OCI-LY1 (cell line): ENCODE measurements around the gene ATP8A2.

Source experiments
- H2AFZ ChIP-seq: fragments of 200-600 bp; sonication (generic), shearing (Covaris generic); 2 replicates; pipeline ENCODE4 v1.6.0; 2014; ENCODE audit warnings: antibody characterized with exemption, mild to moderate bottlenecking, low read length
- H3F3A ChIP-seq: fragments of 200-600 bp; sonication (generic), shearing (Covaris generic); 2 replicates; pipeline ENCODE4 v1.6.0; 2014; ENCODE audit warnings: mild to moderate bottlenecking, antibody characterized with exemption, low read length, moderate library complexity; ENCODE audit not compliant: insufficient read depth
- H3K27ac ChIP-seq: fragments of 200-600 bp; sonication (generic); 2 replicates; pipeline ENCODE4 v1.5.1; 2014; ENCODE audit warnings: low read length, mixed run types, mild to moderate bottlenecking, low read depth; ENCODE audit not compliant: poor library complexity, severe bottlenecking
- H3K27me3 ChIP-seq: fragments of 200-600 bp; sonication (generic); 2 replicates; pipeline ENCODE4 v1.6.0; 2014; ENCODE audit warnings: antibody characterized with exemption, mild to moderate bottlenecking, low read length, moderate library complexity; ENCODE audit not compliant: insufficient read depth
- H3K36me3 ChIP-seq: fragments of 200-600 bp; sonication (generic); 2 replicates; pipeline ENCODE4 v1.6.1; 2014; ENCODE audit warnings: mild to moderate bottlenecking, antibody characterized with exemption, low read length, moderate library complexity, mixed read lengths; ENCODE audit not compliant: insufficient read depth
- H3K4me1 ChIP-seq: fragments of 200-600 bp; sonication (generic); 2 replicates; pipeline ENCODE4 v1.5.1; 2014; ENCODE audit warnings: mild to moderate bottlenecking, low read length, moderate library complexity; ENCODE audit not compliant: insufficient read depth, severe bottlenecking
- H3K4me2 ChIP-seq: fragments of 200-600 bp; sonication (generic), shearing (Covaris generic); 2 replicates; pipeline ENCODE4 v1.6.1; 2014; ENCODE audit warnings: low read length
- H3K4me3 ChIP-seq: fragments of 200-600 bp; sonication (generic); 2 replicates; pipeline ENCODE4 v1.5.1; 2014; ENCODE audit warnings: low read length, low read depth, mild to moderate bottlenecking, mixed read lengths; ENCODE audit not compliant: poor library complexity, severe bottlenecking
- H3K79me2 ChIP-seq: fragments of 200-600 bp; shearing (Covaris generic); 2 replicates; pipeline ENCODE4 v1.6.1; 2016; ENCODE audit warnings: mixed run types, low read length, mixed read lengths; ENCODE audit not compliant: insufficient read depth
- H3K9ac ChIP-seq: fragments of 200-600 bp; sonication (generic), shearing (Covaris generic); 2 replicates; pipeline ENCODE4 v1.6.1; 2014; ENCODE audit warnings: mild to moderate bottlenecking, low read length, mixed read lengths
- H3K9me2 ChIP-seq: fragments of 200-600 bp; sonication (generic), shearing (Covaris generic); 2 replicates; pipeline ENCODE4 v1.6.1; 2014; ENCODE audit warnings: low read depth, mild to moderate bottlenecking, low read length, mixed read lengths
- H3K9me3 ChIP-seq: fragments of 200-600 bp; shearing (Covaris generic); 2 replicates; pipeline ENCODE4 v1.6.1; 2014; ENCODE audit warnings: low read length, mixed read lengths
- H4K20me1 ChIP-seq: fragments of 200-600 bp; sonication (generic), shearing (Covaris generic); 2 replicates; pipeline ENCODE4 v1.6.0; 2016; ENCODE audit warnings: mild to moderate bottlenecking, low read length; ENCODE audit not compliant: insufficient read depth
- EZH2 ChIP-seq: fragments of 200-600 bp; sonication (generic), shearing (Covaris generic); IDR thresholded peaks from 2 replicates; pipeline ENCODE4 v1.8.0; 2017; ENCODE audit warnings: borderline replicate concordance, mixed run types, mild to moderate bottlenecking, antibody characterized with exemption, low read length, moderate library complexity, mixed read lengths
- TF ChIP-seq, protein P1 (sequence below): fragments of 200-600 bp; sonication (generic), shearing (Covaris generic); IDR thresholded peaks from 2 replicates; pipeline ENCODE4 v1.5.1; 2017; ENCODE audit warnings: mild to moderate bottlenecking, antibody characterized with exemption, low read length, moderate library complexity, mixed read lengths

ATP8A2 gene

DNA sequence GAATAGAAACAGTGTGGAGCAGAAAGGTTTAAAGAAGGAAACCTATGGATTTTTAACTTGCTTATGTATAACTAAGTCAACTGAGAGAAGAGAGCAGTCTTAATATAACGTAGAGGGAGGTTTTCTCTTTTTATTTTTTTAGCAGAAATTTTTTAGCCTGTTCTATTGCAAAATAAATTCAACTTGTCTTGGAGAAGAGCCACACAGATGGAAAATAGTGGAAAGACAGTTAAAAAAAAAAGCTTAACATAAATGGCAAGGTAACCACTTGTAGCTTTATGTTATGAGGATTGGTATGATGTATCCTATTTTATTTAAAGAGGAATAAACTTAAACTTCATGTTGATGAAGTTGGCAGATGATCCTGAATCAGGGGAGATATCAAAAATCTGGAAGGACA is 367.6 kb downstream of the ATP8A2 start:
- no peaks in the 10 kb centered on the region for H4K20me1 ChIP-seq
- H3K36me3 ChIP-seq: no peaks in the 10 kb centered on the region
- no peak for TF ChIP-seq EZH2
- TF ChIP-seq, protein P1, sequence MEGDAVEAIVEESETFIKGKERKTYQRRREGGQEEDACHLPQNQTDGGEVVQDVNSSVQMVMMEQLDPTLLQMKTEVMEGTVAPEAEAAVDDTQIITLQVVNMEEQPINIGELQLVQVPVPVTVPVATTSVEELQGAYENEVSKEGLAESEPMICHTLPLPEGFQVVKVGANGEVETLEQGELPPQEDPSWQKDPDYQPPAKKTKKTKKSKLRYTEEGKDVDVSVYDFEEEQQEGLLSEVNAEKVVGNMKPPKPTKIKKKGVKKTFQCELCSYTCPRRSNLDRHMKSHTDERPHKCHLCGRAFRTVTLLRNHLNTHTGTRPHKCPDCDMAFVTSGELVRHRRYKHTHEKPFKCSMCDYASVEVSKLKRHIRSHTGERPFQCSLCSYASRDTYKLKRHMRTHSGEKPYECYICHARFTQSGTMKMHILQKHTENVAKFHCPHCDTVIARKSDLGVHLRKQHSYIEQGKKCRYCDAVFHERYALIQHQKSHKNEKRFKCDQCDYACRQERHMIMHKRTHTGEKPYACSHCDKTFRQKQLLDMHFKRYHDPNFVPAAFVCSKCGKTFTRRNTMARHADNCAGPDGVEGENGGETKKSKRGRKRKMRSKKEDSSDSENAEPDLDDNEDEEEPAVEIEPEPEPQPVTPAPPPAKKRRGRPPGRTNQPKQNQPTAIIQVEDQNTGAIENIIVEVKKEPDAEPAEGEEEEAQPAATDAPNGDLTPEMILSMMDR: no peak
- no peaks in the 10 kb centered on the region for H3K27me3 ChIP-seq
- no peak overlapping the region for H2AFZ ChIP-seq
- H3K27ac ChIP-seq: no peak overlapping the region
- no peak overlapping the region for H3K4me2 ChIP-seq
- H3K9ac ChIP-seq: no peak overlapping the region
- no peaks in the 10 kb centered on the region for H3K79me2 ChIP-seq
- H3K4me3 ChIP-seq: no peak overlapping the region
- H3K4me1 ChIP-seq: no peaks in the 10 kb centered on the region
- no peaks in the 10 kb centered on the region for H3F3A ChIP-seq
- H3K9me2 ChIP-seq: no peaks in the 10 kb centered on the region
- no peaks in the 10 kb centered on the region for H3K9me3 ChIP-seq

GRCh38 chr13:25741796-25742195 is 370.0 kb downstream of the ATP8A2 start:
- H2AFZ ChIP-seq: no peak overlapping the region
- no peaks in the 10 kb centered on the region for H3K79me2 ChIP-seq
- no peak overlapping the region for H3K4me3 ChIP-seq
- H3K9me2 ChIP-seq: no peaks in the 10 kb centered on the region
- H3K27ac ChIP-seq: no peak overlapping the region
- no peaks in the 10 kb centered on the region for H4K20me1 ChIP-seq
- no peak overlapping the region for H3K9ac ChIP-seq
- no peaks in the 10 kb centered on the region for H3K4me1 ChIP-seq
- H3K4me2 ChIP-seq: no peak overlapping the region
- H3K27me3 ChIP-seq: no peaks in the 10 kb centered on the region
- H3K36me3 ChIP-seq: no peaks in the 10 kb centered on the region
- H3F3A ChIP-seq: no peaks in the 10 kb centered on the region
- no peak for TF ChIP-seq EZH2
- TF ChIP-seq, protein P1: no peak
- H3K9me3 ChIP-seq: no peaks in the 10 kb centered on the region

GRCh38 chr13:25742220-25742619 is 370.4 kb downstream of the ATP8A2 start:
- TF ChIP-seq, protein P1: no peak
- TF ChIP-seq EZH2: no peak
- H3K9ac ChIP-seq: no peak overlapping the region

More at GRCh38 chr13:25742220-25742619, 370.4 kb downstream of the ATP8A2 start:
- H4K20me1 ChIP-seq: no peaks in the 10 kb centered on the region
- H3K4me3 ChIP-seq: no peak overlapping the region
- no peak overlapping the region for H3K4me2 ChIP-seq
- H3K9me2 ChIP-seq: no peaks in the 10 kb centered on the region
- H3K27me3 ChIP-seq: no peaks in the 10 kb centered on the region
- H2AFZ ChIP-seq: no peak overlapping the region
- H3K36me3 ChIP-seq: no peaks in the 10 kb centered on the region
- H3K4me1 ChIP-seq: no peaks in the 10 kb centered on the region
- H3F3A ChIP-seq: no peaks in the 10 kb centered on the region
- no peak overlapping the region for H3K27ac ChIP-seq
- no peaks in the 10 kb centered on the region for H3K9me3 ChIP-seq
- no peaks in the 10 kb centered on the region for H3K79me2 ChIP-seq
